Nephron (organoid): ENCODE results near the gene CAD.

ENCODE experiments used
- H3K27ac Mint-ChIP-seq, 3 experiments: 2 replicates each; pipeline ENCODE4 v1.8.0; 2020; ENCODE audit warnings: mixed read lengths in 3 of 3, mild to moderate bottlenecking in 2 of 3, moderate library complexity in 1 of 3
- H3K27me3 Mint-ChIP-seq: 2 replicates; pipeline ENCODE4 v1.8.0; 2021; ENCODE audit warnings: low read depth, mild to moderate bottlenecking, moderate library complexity, mixed read lengths
- H3K36me3 Mint-ChIP-seq: 2 replicates; pipeline ENCODE4 v1.8.0; 2020; ENCODE audit warnings: low read depth, mixed read lengths
- H3K4me1 Mint-ChIP-seq: 2 replicates; pipeline ENCODE4 v1.8.0; 2020; ENCODE audit warnings: mixed read lengths
- H3K4me3 Mint-ChIP-seq, 3 experiments: 2 replicates each; pipeline ENCODE4 v1.8.0; 2020; ENCODE audit warnings: mild to moderate bottlenecking in 3 of 3, mixed read lengths in 3 of 3, moderate library complexity in 2 of 3
- H3K9me3 Mint-ChIP-seq: 2 replicates; pipeline ENCODE4 v1.8.0; 2020; ENCODE audit warnings: mixed read lengths
- TF ChIP-seq, protein P1 (sequence below), 3 experiments: fragments of 200-600 bp; sonication (generic); IDR thresholded peaks; one replicate each; pipeline ENCODE4 v1.5.0; 2021; ENCODE audit warnings: antibody characterized with exemption in 3 of 3; ENCODE audit not compliant: unreplicated experiment in 3 of 3

The CAD gene

DNA sequence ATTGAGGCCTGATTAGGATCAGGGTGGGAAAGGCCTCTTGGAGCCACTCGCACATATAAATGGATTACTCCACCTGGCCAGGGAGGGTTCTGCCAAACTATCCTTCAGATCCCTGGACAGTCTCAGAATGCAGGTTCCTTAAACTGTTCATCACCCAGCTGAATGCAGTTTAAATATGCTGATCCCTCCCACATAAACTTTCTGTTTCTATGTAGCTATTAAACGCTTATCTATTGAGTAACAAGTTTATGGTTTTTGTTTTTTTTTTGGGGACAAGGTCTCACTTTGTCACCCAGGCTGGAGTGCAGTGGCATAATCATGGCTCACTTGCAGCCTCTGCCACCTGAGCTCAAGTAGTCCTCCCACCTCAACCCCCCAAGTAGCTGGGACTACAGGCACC lies 1.9 kb downstream of the CAD start:
- H3K36me3 Mint-ChIP-seq, result peaks cover 47% of the 10 kb centered on the region
- H3K27me3 Mint-ChIP-seq, result no peaks in the 10 kb centered on the region

DNA sequence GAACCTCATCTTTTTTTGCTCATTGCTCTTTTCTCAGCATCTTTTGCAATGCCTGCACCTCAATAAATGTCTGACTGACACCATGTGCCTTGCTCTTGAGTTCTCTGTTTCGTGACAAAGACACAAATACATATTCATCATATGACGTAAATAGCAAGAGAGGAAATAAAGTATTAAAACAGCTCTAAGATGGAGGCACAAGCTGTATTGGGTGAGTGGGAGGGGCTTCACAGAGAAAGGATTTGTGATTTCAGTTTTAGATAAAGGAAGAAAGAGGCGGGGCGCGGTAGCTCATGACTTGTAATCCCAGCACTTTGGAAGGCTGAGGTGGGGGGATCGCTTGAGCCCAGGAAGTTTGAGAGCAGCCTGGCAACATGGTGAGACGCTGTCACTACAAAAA lies 2.9 kb downstream of the CAD start:
- TF ChIP-seq, protein P1, sequence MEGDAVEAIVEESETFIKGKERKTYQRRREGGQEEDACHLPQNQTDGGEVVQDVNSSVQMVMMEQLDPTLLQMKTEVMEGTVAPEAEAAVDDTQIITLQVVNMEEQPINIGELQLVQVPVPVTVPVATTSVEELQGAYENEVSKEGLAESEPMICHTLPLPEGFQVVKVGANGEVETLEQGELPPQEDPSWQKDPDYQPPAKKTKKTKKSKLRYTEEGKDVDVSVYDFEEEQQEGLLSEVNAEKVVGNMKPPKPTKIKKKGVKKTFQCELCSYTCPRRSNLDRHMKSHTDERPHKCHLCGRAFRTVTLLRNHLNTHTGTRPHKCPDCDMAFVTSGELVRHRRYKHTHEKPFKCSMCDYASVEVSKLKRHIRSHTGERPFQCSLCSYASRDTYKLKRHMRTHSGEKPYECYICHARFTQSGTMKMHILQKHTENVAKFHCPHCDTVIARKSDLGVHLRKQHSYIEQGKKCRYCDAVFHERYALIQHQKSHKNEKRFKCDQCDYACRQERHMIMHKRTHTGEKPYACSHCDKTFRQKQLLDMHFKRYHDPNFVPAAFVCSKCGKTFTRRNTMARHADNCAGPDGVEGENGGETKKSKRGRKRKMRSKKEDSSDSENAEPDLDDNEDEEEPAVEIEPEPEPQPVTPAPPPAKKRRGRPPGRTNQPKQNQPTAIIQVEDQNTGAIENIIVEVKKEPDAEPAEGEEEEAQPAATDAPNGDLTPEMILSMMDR (IDR thresholded peaks at IDR 0.05; ENCODE audit: unreplicated experiment in 3 of 3), result no peak
- peak overlapping the region in 2 of 3 experiments; percentile 37 to 56 for H3K4me3 Mint-ChIP-seq
- no peak overlapping the region for H3K27ac Mint-ChIP-seq
- no peaks in the 10 kb centered on the region for H3K27me3 Mint-ChIP-seq
- H3K9me3 Mint-ChIP-seq, result no peaks in the 10 kb centered on the region
- peaks cover 30% of the 10 kb centered on the region for H3K4me1 Mint-ChIP-seq
- H3K36me3 Mint-ChIP-seq, result peaks cover 55% of the 10 kb centered on the region

More for the DNA sequence above, 1.9 kb downstream of the CAD start:
- TF ChIP-seq, protein P1 (IDR thresholded peaks at IDR 0.05; ENCODE audit: unreplicated experiment in 3 of 3), result no peak
- Mint-ChIP-seq H3K9me3 (no peaks in the 10 kb centered on the region), H3K4me3 (peak overlapping the region; percentile 89 to 95 (median 94)), H3K4me1 (peaks cover 30% of the 10 kb centered on the region), H3K27ac (peak overlapping the region in 1 of 3 experiments; percentile 87)

DNA sequence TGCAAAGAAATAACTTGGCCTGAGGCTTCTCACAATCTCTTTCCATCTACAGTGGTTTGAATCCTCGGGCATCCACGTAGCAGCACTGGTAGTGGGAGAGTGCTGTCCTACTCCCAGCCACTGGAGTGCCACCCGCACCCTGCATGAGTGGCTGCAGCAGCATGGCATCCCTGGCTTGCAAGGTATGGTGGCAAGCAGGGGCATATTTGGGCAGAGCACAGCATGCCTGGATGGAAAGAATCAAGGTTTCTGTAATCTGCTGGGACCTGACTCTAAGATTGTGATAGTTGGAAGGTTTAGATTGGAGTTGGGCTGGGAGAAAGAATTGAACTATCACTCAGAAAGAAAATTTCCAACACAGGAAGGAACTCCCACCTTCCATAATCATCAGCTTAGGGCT lies 4.0 kb downstream of the CAD start:
- Mint-ChIP-seq H3K4me1 (peaks cover 26% of the 10 kb centered on the region), H3K27ac (no peak overlapping the region), H3K9me3 (no peaks in the 10 kb centered on the region), H3K4me3 (peak overlapping the region in 1 of 3 experiments; percentile 29), H3K27me3 (no peaks in the 10 kb centered on the region), H3K36me3 (peaks cover 61% of the 10 kb centered on the region)
- TF ChIP-seq, protein P1 (IDR thresholded peaks at IDR 0.05; ENCODE audit: unreplicated experiment in 3 of 3), result no peak

DNA sequence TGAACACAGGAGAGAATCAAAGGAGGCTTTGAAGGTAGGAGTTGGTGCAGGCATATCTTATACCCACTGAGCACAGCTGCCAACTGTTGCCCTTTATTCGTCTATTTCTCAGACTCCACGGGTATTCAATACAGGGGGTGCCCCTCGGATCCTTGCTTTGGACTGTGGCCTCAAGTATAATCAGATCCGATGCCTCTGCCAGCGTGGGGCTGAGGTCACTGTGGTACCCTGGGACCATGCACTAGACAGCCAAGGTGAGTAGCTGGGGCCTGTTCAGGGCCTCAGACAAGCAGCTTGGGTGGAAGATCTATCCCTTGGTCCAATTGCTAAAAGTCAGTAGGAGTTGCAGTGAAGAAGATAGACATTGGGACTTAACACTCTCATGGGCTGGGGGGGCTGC lies 5.2 kb downstream of the CAD start:
- Mint-ChIP-seq H3K36me3 (peaks cover 66% of the 10 kb centered on the region), H3K4me1 (peaks cover 14% of the 10 kb centered on the region), H3K4me3 (no peak overlapping the region), H3K27me3 (no peaks in the 10 kb centered on the region), H3K9me3 (no peaks in the 10 kb centered on the region), H3K27ac (no peak overlapping the region)
- TF ChIP-seq, protein P1 (IDR thresholded peaks at IDR 0.05; ENCODE audit: unreplicated experiment in 3 of 3), result no peak

DNA sequence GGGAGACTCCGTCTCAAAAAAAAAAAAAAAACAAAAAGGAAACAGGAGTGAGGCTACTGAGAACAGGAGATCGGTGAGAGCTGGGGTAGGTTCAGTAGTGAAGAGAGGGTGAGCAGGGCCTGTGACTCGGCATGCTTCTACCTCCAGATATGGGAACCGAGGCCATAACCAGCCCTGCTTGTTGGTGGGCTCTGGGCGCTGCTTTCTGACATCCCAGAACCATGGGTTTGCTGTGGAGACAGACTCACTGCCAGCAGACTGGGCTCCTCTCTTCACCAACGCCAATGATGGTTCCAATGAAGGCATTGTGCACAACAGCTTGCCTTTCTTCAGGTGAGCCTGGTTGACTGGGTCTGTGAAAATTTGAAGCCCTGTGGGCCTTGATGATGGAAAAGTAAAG lies 6.2 kb downstream of the CAD start:
- H3K36me3 Mint-ChIP-seq, result peaks cover 69% of the 10 kb centered on the region
- no peak overlapping the region for H3K27ac Mint-ChIP-seq
- peaks cover 4% of the 10 kb centered on the region for H3K4me1 Mint-ChIP-seq
- TF ChIP-seq, protein P1 (IDR thresholded peaks at IDR 0.05; ENCODE audit: unreplicated experiment in 3 of 3), result no peak
- H3K27me3 Mint-ChIP-seq, result no peaks in the 10 kb centered on the region
- no peaks in the 10 kb centered on the region for H3K9me3 Mint-ChIP-seq
- no peak overlapping the region for H3K4me3 Mint-ChIP-seq

DNA sequence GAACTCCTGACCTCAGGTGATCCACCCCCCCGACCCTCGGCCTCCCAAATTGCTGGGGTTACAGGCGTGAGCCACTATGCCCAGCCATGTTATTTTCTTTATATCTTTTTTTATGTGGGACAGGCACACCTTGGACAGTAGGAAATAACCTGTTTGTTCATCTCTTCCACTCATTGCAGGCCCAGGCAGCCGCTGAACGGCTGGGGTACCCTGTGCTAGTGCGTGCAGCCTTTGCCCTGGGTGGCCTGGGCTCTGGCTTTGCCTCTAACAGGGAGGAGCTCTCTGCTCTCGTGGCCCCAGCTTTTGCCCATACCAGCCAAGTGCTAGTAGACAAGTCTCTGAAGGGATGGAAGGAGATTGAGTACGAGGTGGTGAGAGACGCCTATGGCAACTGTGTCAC lies 8.4 kb downstream of the CAD start:
- TF ChIP-seq, protein P1 (IDR thresholded peaks at IDR 0.05; ENCODE audit: unreplicated experiment in 3 of 3), result no peak
- Mint-ChIP-seq H3K27ac (no peak overlapping the region), H3K4me3 (no peak overlapping the region), H3K36me3 (peaks cover 68% of the 10 kb centered on the region), H3K4me1 (no peaks in the 10 kb centered on the region), H3K9me3 (no peaks in the 10 kb centered on the region), H3K27me3 (no peaks in the 10 kb centered on the region)
